Glutamatergic neuron (in vitro differentiated cells): ENCODE measurements around the gene AHDC1. TPM values are rescaled to one million over a fixed set of nuclear protein-coding genes. Genes with fewer than 3 reads are reported as not detected.

Source experiments
- DNase-seq: peaks from one replicate; pipeline ENCODE4 v3.0.0; 2022
- H3K27ac Mint-ChIP-seq: one replicate; pipeline ENCODE4 v1.8.0; 2020; ENCODE audit warnings: mild to moderate bottlenecking, mixed read lengths, inconsistent platforms; ENCODE audit not compliant: unreplicated experiment
- H3K27me3 Mint-ChIP-seq: one replicate; pipeline ENCODE4 v1.8.0; 2020; ENCODE audit warnings: mild to moderate bottlenecking, moderate library complexity, mixed read lengths, inconsistent platforms; ENCODE audit not compliant: unreplicated experiment
- H3K36me3 Mint-ChIP-seq: one replicate; pipeline ENCODE4 v1.8.0; 2020; ENCODE audit warnings: mild to moderate bottlenecking, mixed read lengths, inconsistent platforms; ENCODE audit not compliant: unreplicated experiment
- H3K4me1 Mint-ChIP-seq: one replicate; pipeline ENCODE4 v1.8.0; 2020; ENCODE audit warnings: mild to moderate bottlenecking, low read depth, mixed read lengths, inconsistent platforms; ENCODE audit not compliant: unreplicated experiment
- H3K4me3 Mint-ChIP-seq: one replicate; pipeline ENCODE4 v1.8.0; 2020; ENCODE audit warnings: mild to moderate bottlenecking, mixed read lengths, inconsistent platforms; ENCODE audit not compliant: unreplicated experiment
- H3K9me3 Mint-ChIP-seq: one replicate; pipeline ENCODE4 v1.8.0; 2020; ENCODE audit warnings: mild to moderate bottlenecking, moderate library complexity, mixed read lengths, inconsistent platforms; ENCODE audit not compliant: unreplicated experiment
- CTCF ChIP-seq: fragments of 200-600 bp; sonication (generic); IDR thresholded peaks from one replicate; pipeline ENCODE4 v1.5.0; 2021; ENCODE audit not compliant: partially characterized antibody, unreplicated experiment
- total RNA-seq: library from RNA; stranded (reverse); fragmentation: NEBNext Ultra II Directional; extraction: Animal tissue kit (Norgen Biotek cat#: 25700); gene quantifications from one replicate; pipeline ENCODE4 v1.2.1, GENCODE V29; 2021; ENCODE audit not compliant: unreplicated experiment

AHDC1 gene
- total RNA-seq, 1 donor from 2014 or later = 131 TPM

GRCh38 chr1:27600498-27601175 is 3.3 kb downstream of the AHDC1 start:
- TF ChIP-seq CTCF = no peak

GRCh38 chr1:27599605-27600497 is 4.1 kb downstream of the AHDC1 start:
- H3K27ac Mint-ChIP-seq = no peak overlapping the region
- peak overlapping the region; percentile 82 for H3K4me3 Mint-ChIP-seq

More at GRCh38 chr1:27600498-27601175, 3.3 kb downstream of the AHDC1 start:
- H3K36me3 Mint-ChIP-seq = no peaks in the 10 kb centered on the region
- H3K4me1 Mint-ChIP-seq = peaks cover 35% of the 10 kb centered on the region
- peaks cover 20% of the 10 kb centered on the region for H3K27me3 Mint-ChIP-seq
- peak overlapping the region; percentile 82 for H3K4me3 Mint-ChIP-seq
- DNase-seq = no peak
- no peak overlapping the region for H3K27ac Mint-ChIP-seq
- H3K9me3 Mint-ChIP-seq = peaks cover 7% of the 10 kb centered on the region

GRCh38 chr1:27598902-27599528 is 4.9 kb downstream of the AHDC1 start:
- H3K4me3 Mint-ChIP-seq = peak overlapping the region; percentile 82
- H3K36me3 Mint-ChIP-seq = no peaks in the 10 kb centered on the region
- peaks cover 30% of the 10 kb centered on the region for H3K4me1 Mint-ChIP-seq
- H3K27ac Mint-ChIP-seq = no peak overlapping the region
- peak; percentile 61 for DNase-seq
- H3K9me3 Mint-ChIP-seq = peaks cover 7% of the 10 kb centered on the region
- H3K27me3 Mint-ChIP-seq = peaks cover 18% of the 10 kb centered on the region
- no peak for TF ChIP-seq CTCF

More at GRCh38 chr1:27599605-27600497, 4.1 kb downstream of the AHDC1 start:
- Mint-ChIP-seq H3K4me1 (peaks cover 30% of the 10 kb centered on the region), H3K36me3 (no peaks in the 10 kb centered on the region), H3K27me3 (peaks cover 18% of the 10 kb centered on the region), H3K9me3 (peaks cover 7% of the 10 kb centered on the region)
- TF ChIP-seq CTCF = no peak
- no peak for DNase-seq

- no peaks in the 10 kb centered on the region for H3K36me3 Mint-ChIP-seq
- DNase-seq = peak; percentile 85
- H3K4me3 Mint-ChIP-seq = peak overlapping the region; percentile 82
- no peak overlapping the region for H3K27ac Mint-ChIP-seq
- H3K27me3 Mint-ChIP-seq = peaks cover 16% of the 10 kb centered on the region
- H3K9me3 Mint-ChIP-seq = peaks cover 13% of the 10 kb centered on the region
- TF ChIP-seq CTCF = no peak
- peaks cover 37% of the 10 kb centered on the region for H3K4me1 Mint-ChIP-seq
These were observed 5.7 kb downstream of the AHDC1 start for GRCh38 chr1:27598295-27598687.
